HEK293T (cell line): ENCODE measurements around the gene UTY.

Experiments
- ARNT ChIP-seq: fragments of 450-650 bp; IDR thresholded peaks from 2 replicates; pipeline ENCODE4 v1.6.1; 2017; ENCODE audit warnings: mild to moderate bottlenecking
- BHLHE40 ChIP-seq: fragments of 450-650 bp; IDR thresholded peaks from 2 replicates; pipeline ENCODE4 v1.6.1; 2016; ENCODE audit warnings: mild to moderate bottlenecking, moderate library complexity, borderline replicate concordance
- FOXA1 ChIP-seq: fragments of 450-650 bp; IDR thresholded peaks from 2 replicates; pipeline ENCODE4 v1.6.1; 2016; ENCODE audit warnings: mild to moderate bottlenecking
- FOXM1 ChIP-seq: fragments of 450-650 bp; IDR thresholded peaks from 2 replicates; pipeline ENCODE4 v1.6.1; 2017; ENCODE audit warnings: mild to moderate bottlenecking, borderline replicate concordance
- HDGF ChIP-seq: fragments of 450-650 bp; IDR thresholded peaks from 2 replicates; pipeline ENCODE4 v1.6.1; 2017; ENCODE audit warnings: antibody characterized with exemption, borderline replicate concordance
- L3MBTL2 ChIP-seq: fragments of 450-650 bp; conservative IDR thresholded peaks from 2 replicates; pipeline ENCODE4 v1.6.1; 2016; ENCODE audit warnings: mild to moderate bottlenecking
- LEF1 ChIP-seq: fragments of 450-650 bp; IDR thresholded peaks from 2 replicates; pipeline ENCODE4 v1.6.1; 2017; ENCODE audit warnings: mild to moderate bottlenecking, borderline replicate concordance
- SP1 ChIP-seq: fragments of 450-650 bp; IDR thresholded peaks from 2 replicates; pipeline ENCODE4 v1.6.1; 2017
- TARDBP ChIP-seq: fragments of 450-650 bp; IDR thresholded peaks from 2 replicates; pipeline ENCODE4 v1.6.1; 2016
- ZNF384 ChIP-seq: fragments of 450-650 bp; IDR thresholded peaks from 2 replicates; pipeline ENCODE4 v1.6.1; 2016

DNA sequence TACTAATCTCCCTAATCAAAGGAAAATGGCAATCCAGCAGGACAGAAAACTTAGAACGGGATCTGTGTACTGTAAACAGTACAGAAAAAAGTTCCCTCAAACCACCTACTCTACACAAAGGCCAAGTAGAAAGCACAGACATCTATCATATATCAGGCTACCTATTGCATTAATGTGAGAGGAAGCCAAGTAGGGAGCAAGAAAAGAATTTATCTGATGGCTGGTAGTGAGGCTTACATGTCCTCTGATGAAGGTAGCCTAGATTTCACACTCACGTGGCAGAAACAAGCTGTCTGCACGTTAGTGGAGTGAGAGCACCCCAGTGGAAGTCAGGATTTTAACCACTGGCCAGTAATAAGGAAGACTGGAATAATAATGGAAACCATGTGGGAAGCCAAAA lies 28.3 kb downstream of the UTY start:
- no peak for TF ChIP-seq ZNF384
- TF ChIP-seq SP1, result no peak
- no peak for TF ChIP-seq FOXA1
- TF ChIP-seq FOXM1, result no peak
- no peak for TF ChIP-seq ARNT
- no peak for TF ChIP-seq BHLHE40
- no peak for TF ChIP-seq TARDBP
- TF ChIP-seq L3MBTL2, result no peak
- TF ChIP-seq HDGF, result no peak
- TF ChIP-seq LEF1, result no peak
